ENCODE data around the gene FAM117A. TPM values are rescaled to one million over a fixed set of nuclear protein-coding genes. Genes with fewer than 3 reads are reported as not detected.
A peak's percentile ranks its signal among the peaks of the same experiment; 100 is the strongest.

FAM117A gene
- total RNA-seq (2014; rRNA removed; shearing (Covaris generic)), result 9.2 and 10.1 TPM in 2 replicates

- Histone ChIP-seq H3K4me1 (no peaks in the 10 kb centered on the region), H3K36me3 (no peaks in the 10 kb centered on the region), H3K9me3 (replicated peaks) (no peaks in the 10 kb centered on the region), H3K27ac (no peak within 1 kb of the TSS), H3K27me3 (no peaks in the 10 kb centered on the region), H3K4me3 (peak within 1 kb of the TSS; percentile 56)
- peak; percentile 97 to 99 for DNase-seq
Measured at GRCh38 chr17:49763735-49764558, at the start of gene FAM117A. FAM117A (minus strand) TSS chr17:49764131; CDS start chr17:49764087, 44 bp downstream.

GRCh38 chr17:49809056-49809455 is 45.1 kb upstream of the FAM117A start:
- no peak for DNase-seq
- Histone ChIP-seq H3K4me3 (no peak overlapping the region), H3K36me3 (peaks cover 69% of the 10 kb centered on the region)

GRCh38 chr17:49798738-49799137 is 34.8 kb upstream of the FAM117A start:
- no peaks in the 10 kb centered on the region for H3K27me3 ChIP-seq
- H3K36me3 ChIP-seq, result peaks cover 57% of the 10 kb centered on the region

More at GRCh38 chr17:49809056-49809455, 45.1 kb upstream of the FAM117A start:
- Histone ChIP-seq H3K27me3 (no peaks in the 10 kb centered on the region), H3K4me1 (no peaks in the 10 kb centered on the region), H3K9me3 (replicated peaks) (no peaks in the 10 kb centered on the region), H3K27ac (no peak overlapping the region)

GRCh38 chr17:49798182-49798581 is 34.3 kb upstream of the FAM117A start:
- no peak overlapping the region for H3K27ac ChIP-seq
- H3K36me3 ChIP-seq, result peaks cover 55% of the 10 kb centered on the region
- no peak for DNase-seq
- H3K4me3 ChIP-seq, result no peak overlapping the region
- H3K4me1 ChIP-seq, result no peaks in the 10 kb centered on the region
- H3K9me3 ChIP-seq (replicated peaks), result no peaks in the 10 kb centered on the region
- no peaks in the 10 kb centered on the region for H3K27me3 ChIP-seq

More at GRCh38 chr17:49798738-49799137, 34.8 kb upstream of the FAM117A start:
- H3K9me3 ChIP-seq (replicated peaks), result no peaks in the 10 kb centered on the region
- H3K27ac ChIP-seq, result no peak overlapping the region
- H3K4me3 ChIP-seq, result no peak overlapping the region
- DNase-seq, result no peak
- H3K4me1 ChIP-seq, result no peaks in the 10 kb centered on the region

GRCh38 chr17:49795372-49795771 is 31.4 kb upstream of the FAM117A start:
- no peak for DNase-seq

GRCh38 chr17:49793309-49793708 is 29.4 kb upstream of the FAM117A start:
- DNase-seq, result no peak
- Histone ChIP-seq H3K4me1 (no peaks in the 10 kb centered on the region; the same call in 1 of the 2 replicates), H3K4me3 (no peak overlapping the region), H3K9me3 (replicated peaks) (no peaks in the 10 kb centered on the region), H3K27me3 (no peaks in the 10 kb centered on the region), H3K36me3 (peaks cover 29% of the 10 kb centered on the region), H3K27ac (no peak overlapping the region)

More at GRCh38 chr17:49795372-49795771, 31.4 kb upstream of the FAM117A start:
- H3K4me1 ChIP-seq, result no peaks in the 10 kb centered on the region
- no peak overlapping the region for H3K4me3 ChIP-seq
- H3K36me3 ChIP-seq, result peaks cover 44% of the 10 kb centered on the region
- no peak overlapping the region for H3K27ac ChIP-seq
- H3K9me3 ChIP-seq (replicated peaks), result no peaks in the 10 kb centered on the region
- no peaks in the 10 kb centered on the region for H3K27me3 ChIP-seq

- no peak overlapping the region for H3K27ac ChIP-seq
- no peak for DNase-seq
- H3K27me3 ChIP-seq, result no peaks in the 10 kb centered on the region
Measured at GRCh38 chr17:49789243-49789578, 25.3 kb upstream of the FAM117A start.

GRCh38 chr17:49788478-49789242 is 24.7 kb upstream of the FAM117A start, which contains the start of gene KAT7:
KAT7 (plus strand) TSS chr17:49788681; CDS start chr17:49788835, 154 bp downstream.
- Histone ChIP-seq H3K4me3 (peak within 1 kb of the TSS; percentile 93), H3K27me3 (no peaks in the 10 kb centered on the region), H3K36me3 (peaks cover 4% of the 10 kb centered on the region), H3K27ac (peak within 1 kb of the TSS; percentile 94), H3K9me3 (replicated peaks) (no peaks in the 10 kb centered on the region), H3K4me1 (no peaks in the 10 kb centered on the region; the same call in 1 of the 2 replicates)
- DNase-seq, result peak; percentile 97 to 99

More at GRCh38 chr17:49789243-49789578, 25.3 kb upstream of the FAM117A start:
- H3K4me3 ChIP-seq, result peak overlapping the region; percentile 93
- no peaks in the 10 kb centered on the region for H3K9me3 ChIP-seq (replicated peaks)
- peaks cover 5% of the 10 kb centered on the region for H3K36me3 ChIP-seq
- H3K4me1 ChIP-seq, result no peaks in the 10 kb centered on the region; the same call in 1 of the 2 replicates

- Histone ChIP-seq H3K27ac (peak overlapping the region; percentile 94), H3K4me3 (peak overlapping the region; percentile 93), H3K27me3 (no peaks in the 10 kb centered on the region), H3K36me3 (peaks cover 4% of the 10 kb centered on the region; the same call in 1 of the 2 replicates), H3K4me1 (no peaks in the 10 kb centered on the region; the same call in 1 of the 2 replicates), H3K9me3 (replicated peaks) (no peaks in the 10 kb centered on the region)
- no peak for DNase-seq
Measured at GRCh38 chr17:49787884-49788477, 24.1 kb upstream of the FAM117A start.

GRCh38 chr17:49784636-49785035 is 20.7 kb upstream of the FAM117A start:
- Histone ChIP-seq H3K9me3 (replicated peaks) (no peaks in the 10 kb centered on the region), H3K4me1 (no peaks in the 10 kb centered on the region; the same call in 1 of the 2 replicates), H3K4me3 (no peak overlapping the region)

GRCh38 chr17:49783791-49784190 is 19.9 kb upstream of the FAM117A start:
- no peaks in the 10 kb centered on the region for H3K9me3 ChIP-seq (replicated peaks)
- H3K4me1 ChIP-seq, result no peaks in the 10 kb centered on the region
- no peak overlapping the region for H3K4me3 ChIP-seq
- no peak overlapping the region for H3K27ac ChIP-seq
- no peaks in the 10 kb centered on the region for H3K27me3 ChIP-seq
- no peak for DNase-seq
- H3K36me3 ChIP-seq, result no peaks in the 10 kb centered on the region

More at GRCh38 chr17:49784636-49785035, 20.7 kb upstream of the FAM117A start:
- H3K27ac ChIP-seq, result no peak overlapping the region
- H3K27me3 ChIP-seq, result no peaks in the 10 kb centered on the region
- H3K36me3 ChIP-seq, result no peaks in the 10 kb centered on the region
- DNase-seq, result no peak

- H3K36me3 ChIP-seq, result no peaks in the 10 kb centered on the region
- no peaks in the 10 kb centered on the region for H3K9me3 ChIP-seq (replicated peaks)
- no peaks in the 10 kb centered on the region for H3K27me3 ChIP-seq
- H3K27ac ChIP-seq, result no peak overlapping the region
- peak in 1 of 2 experiments; percentile 6 for DNase-seq
- no peak overlapping the region for H3K4me3 ChIP-seq
- H3K4me1 ChIP-seq, result no peaks in the 10 kb centered on the region
Measured at GRCh38 chr17:49783071-49783715, 19.3 kb upstream of the FAM117A start.

- Histone ChIP-seq H3K36me3 (no peaks in the 10 kb centered on the region), H3K4me3 (no peak overlapping the region), H3K9me3 (replicated peaks) (no peaks in the 10 kb centered on the region), H3K27ac (no peak overlapping the region), H3K27me3 (no peaks in the 10 kb centered on the region; the same call in 1 of the 2 replicates), H3K4me1 (no peaks in the 10 kb centered on the region)
- peak; percentile 11 to 64 for DNase-seq
Measured at GRCh38 chr17:49779739-49780231, 15.9 kb upstream of the FAM117A start.

Measured in SJCRH30 (cell line).